ENCODE results near the gene EPS8.
A peak's percentile ranks its signal among the peaks of the same experiment; 100 is the strongest.
"Not testable (repeated sequence)": the region's sequence is repeated elsewhere in the genome, so short reads cannot be mapped to it uniquely, and the experiment has no call there.

Gene EPS8

DNA sequence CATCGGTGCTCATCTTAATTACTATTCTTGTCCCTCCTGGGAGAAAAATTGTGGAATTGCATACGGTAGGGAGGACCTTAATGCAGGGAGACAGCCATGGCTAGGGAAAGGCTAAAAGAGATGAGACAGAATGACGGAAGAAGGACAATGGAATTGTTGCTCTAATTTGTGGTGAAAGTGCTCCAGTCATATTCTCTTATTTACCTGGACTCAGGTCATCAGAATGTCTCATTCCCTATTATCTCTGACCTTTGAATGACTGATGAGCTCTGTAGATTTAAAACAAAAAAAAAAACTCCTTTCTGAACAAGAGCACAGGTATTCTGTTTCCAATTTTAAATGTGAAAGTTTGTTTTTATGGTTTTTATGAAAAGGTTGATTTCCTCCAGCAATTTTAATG lies 8.6 kb upstream of the EPS8 start:
- no peak for DNase-seq (ENCODE audit: low read depth)

GRCh38 chr12:15796493-15797141 lies 7.4 kb upstream of the EPS8 start:
- DNase-seq (ENCODE audit: low read depth) = no peak

- no peak for DNase-seq (ENCODE audit: low read depth)
Measured at GRCh38 chr12:15794836-15795235, 5.6 kb upstream of the EPS8 start.

- DNase-seq (ENCODE audit: low read depth) = no peak
Measured at GRCh38 chr12:15794196-15794595, 5.0 kb upstream of the EPS8 start.

GRCh38 chr12:15788233-15789219 lies 662 bp downstream of the EPS8 start:
- no peak for DNase-seq (ENCODE audit: low read depth)

- DNase-seq (ENCODE audit: low read depth) = no peak
Measured at GRCh38 chr12:15787778-15788177, 1.4 kb downstream of the EPS8 start.

GRCh38 chr12:15786772-15787171 lies 2.4 kb downstream of the EPS8 start:
- DNase-seq (ENCODE audit: low read depth) = no peak

DNA sequence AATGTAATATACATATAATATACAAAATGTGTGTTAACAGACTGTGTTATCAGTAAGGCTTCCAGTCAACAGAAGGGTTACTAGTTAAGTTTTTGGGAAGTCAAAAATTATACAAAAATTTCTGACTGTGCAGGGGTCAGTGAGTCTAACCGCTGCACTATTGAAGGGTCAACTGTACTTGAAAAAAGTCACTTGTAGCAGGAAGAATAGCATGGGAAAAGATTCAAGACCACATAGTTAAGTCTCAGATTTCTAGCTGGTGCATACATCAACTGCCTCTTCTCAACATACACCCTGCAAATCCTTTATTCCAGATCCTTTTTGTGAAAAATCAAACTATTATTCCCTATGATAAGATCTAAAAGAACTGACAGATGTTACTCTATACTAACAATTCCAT lies 5.9 kb downstream of the EPS8 start:
- DNase-seq (ENCODE audit: low read depth) = no peak

- no peak for DNase-seq (ENCODE audit: low read depth)
Measured at GRCh38 chr12:15782667-15783066, 6.5 kb downstream of the EPS8 start.

DNA sequence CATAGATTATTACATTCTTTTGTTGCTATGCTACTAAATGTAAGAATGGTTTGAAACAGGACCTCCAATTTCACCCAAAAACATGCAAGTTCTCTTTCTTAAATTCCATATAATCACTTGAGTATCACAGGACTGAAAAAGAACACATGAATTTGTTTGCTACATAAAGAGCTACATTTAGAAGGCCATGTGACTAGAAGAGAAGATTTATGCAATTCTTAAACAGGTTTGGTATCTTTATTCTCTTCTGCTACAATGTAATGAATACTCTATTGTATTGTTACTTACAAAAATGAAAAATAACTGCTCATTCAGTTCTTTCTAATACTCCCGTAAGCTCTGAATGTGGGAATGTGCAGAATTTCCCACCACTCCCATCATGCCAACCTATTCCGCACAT lies 9.3 kb downstream of the EPS8 start:
- DNase-seq (ENCODE audit: low read depth) = no peak

GRCh38 chr12:15778126-15778525 lies 11.1 kb downstream of the EPS8 start:
- DNase-seq (ENCODE audit: low read depth) = no peak

DNA sequence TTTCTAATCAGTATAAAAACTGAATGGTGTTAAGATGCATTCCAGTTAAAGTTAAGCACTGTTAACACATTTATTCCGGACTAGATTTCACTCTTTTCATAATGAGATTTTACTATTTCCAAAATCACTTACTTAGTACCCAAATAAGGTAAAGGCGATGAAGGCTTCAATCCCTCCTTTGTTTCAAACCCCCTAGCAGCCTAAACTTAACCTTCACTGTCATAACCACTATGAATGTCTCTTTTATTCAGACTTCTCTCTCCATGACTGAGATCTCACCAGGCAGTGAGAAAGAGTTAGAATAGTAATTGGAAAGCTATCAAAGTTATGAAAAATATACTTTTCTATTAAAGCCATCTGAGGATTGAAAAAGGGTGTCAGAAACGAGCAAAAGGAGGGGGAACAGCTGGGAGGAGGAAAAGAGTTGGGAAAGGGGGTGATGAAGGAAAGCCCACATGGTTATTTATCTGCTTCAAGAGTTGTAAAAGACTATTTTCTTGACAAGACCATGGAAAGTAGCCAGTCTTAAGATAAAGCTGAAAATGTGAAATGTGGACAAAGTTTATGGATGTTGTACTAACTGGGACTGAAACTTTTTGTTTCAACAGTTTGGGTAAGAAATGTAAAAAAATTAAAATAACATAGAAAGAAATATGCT lies 11.7 kb downstream of the EPS8 start:
- no peak for DNase-seq (ENCODE audit: low read depth)

DNA sequence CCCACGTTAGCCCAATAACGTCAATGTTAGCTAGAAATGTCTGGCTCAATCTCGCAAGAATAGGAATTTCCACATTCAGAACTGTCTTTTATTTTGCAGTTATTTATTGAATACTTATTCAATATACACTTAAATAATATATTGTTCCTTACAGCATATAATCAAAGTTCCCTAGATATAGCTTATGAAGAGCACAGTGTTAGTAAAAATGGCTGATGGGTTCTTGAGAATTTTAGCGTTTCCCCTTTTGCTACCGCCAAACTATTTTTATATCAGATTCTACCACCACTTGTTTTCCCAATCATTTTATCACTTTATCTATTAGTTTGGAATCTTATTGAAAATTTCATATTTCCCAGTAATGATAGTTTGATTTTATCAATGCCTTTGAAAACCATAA lies 12.7 kb downstream of the EPS8 start:
- DNase-seq (ENCODE audit: low read depth) = no peak

- no peak for DNase-seq (ENCODE audit: low read depth)
Measured at GRCh38 chr12:15774819-15775218, 14.4 kb downstream of the EPS8 start.

DNA sequence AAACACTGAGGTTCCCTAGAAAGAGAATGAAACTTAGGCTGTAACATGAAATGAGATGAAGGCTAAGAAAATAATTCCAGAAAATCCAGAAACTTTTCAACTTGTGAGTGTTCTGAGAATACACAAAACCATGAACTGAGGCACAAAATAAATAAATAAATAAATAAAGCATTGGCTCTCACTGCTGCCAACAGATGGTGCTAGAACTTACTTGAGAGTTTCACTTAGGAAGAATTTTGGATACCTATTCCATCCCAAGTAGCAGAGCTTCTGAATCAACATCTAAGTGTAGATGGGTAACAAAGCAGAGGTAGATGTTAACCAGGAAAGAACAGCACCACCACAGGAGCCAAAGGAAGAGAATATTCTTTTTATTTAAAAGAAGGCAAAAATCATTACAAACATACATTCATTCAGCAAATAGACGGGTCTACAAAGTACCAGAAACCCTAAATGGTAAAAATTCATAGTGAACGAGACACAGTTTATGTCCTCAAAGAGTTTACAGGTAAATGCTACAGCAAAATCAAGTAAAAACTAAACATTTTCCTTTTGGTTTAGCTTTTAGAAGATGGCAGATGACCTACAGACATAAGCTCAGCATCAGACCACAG lies 16.7 kb downstream of the EPS8 start:
- DNase-seq (ENCODE audit: low read depth) = no peak

DNA sequence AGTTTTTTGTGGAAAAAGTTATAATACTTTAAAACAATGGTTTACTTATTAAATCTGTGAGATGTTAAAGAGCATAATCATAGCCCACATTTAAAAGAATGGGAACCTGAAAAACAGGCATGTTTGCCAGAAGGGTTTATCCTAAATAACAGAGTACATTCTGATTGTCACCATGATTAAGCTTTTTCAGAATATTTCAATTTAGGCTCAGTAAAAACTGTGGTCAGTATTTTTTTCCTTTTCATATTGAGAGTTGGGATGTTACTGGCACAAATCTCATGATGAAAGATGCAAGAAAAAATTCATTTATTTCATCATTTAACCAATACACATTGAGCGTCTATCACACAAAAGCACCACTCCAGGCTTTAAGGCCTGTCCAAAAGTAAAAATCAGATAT lies 18.6 kb downstream of the EPS8 start:
- DNase-seq (ENCODE audit: low read depth) = no peak

- no peak for DNase-seq (ENCODE audit: low read depth)
Measured at GRCh38 chr12:15770021-15770420, 19.2 kb downstream of the EPS8 start.

GRCh38 chr12:15769586-15769985 lies 19.6 kb downstream of the EPS8 start:
- DNase-seq (ENCODE audit: low read depth) = no peak

- no peak for DNase-seq (ENCODE audit: low read depth)
Measured at GRCh38 chr12:15767301-15767700, 21.9 kb downstream of the EPS8 start.

- DNase-seq (ENCODE audit: low read depth) = no peak
Measured at GRCh38 chr12:15763328-15763727, 25.9 kb downstream of the EPS8 start.

GRCh38 chr12:15762162-15762561 lies 27.0 kb downstream of the EPS8 start:
- not testable (repeated sequence) for DNase-seq (ENCODE audit: low read depth)

DNA sequence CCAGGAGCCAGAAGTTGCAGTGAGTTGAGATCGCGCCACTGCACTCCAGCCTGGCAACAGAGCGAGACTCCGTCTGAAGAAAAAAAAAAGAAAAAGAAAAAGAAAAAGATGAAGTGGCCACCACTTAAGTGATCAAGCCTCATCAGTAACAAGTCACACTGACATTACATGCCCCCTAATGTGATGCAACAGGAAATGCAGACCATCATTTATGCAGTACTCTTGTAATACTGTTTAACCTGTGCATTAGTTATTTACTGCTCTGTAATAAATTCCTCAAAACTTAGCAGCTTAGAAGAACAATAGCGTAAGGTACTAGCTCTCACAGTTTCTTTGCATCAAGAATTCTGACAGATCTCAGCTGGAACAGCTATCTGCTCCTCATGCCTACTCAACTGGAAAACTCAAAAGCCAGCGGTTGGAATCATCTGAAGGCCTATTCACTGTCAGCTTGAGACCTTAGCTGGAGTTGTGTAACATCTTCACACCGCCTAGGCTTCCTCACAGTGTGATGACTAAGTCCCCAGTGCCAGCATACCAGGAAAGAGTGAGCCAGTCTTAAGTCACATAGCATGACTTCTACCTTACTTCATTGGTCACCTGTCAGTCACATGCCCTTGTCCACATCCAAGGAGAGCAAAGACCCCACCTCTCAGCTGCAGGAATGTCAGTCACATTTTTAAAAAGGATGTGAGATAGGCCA lies 31.5 kb downstream of the EPS8 start:
- DNase-seq (ENCODE audit: low read depth) = peak; percentile 77

All from GM04503 (cell line).